ENCODE results near the gene TMEM205. TPM values are rescaled to one million over a fixed set of nuclear protein-coding genes. Genes with fewer than 3 reads are reported as not detected.
A peak's percentile ranks its signal among the peaks of the same experiment; 100 is the strongest.

TMEM205 gene
- total RNA-seq, 6 donors from 2014 or later: 85.9 to 260 (median 132) TPM

GRCh38 chr19:11370744-11371143, 24.7 kb upstream of the TMEM205 start:
- Histone ChIP-seq H3K9me3 (no peaks in the 10 kb centered on the region), H3K36me3 (peaks cover 0 to 12% (median 5%) of the 10 kb centered on the region in 4 donors), H3K4me1 (peaks cover 11 to 14% (median 13%) of the 10 kb centered on the region in 4 donors), H3K27me3 (no peaks in the 10 kb centered on the region), H3K4me3 (no peak overlapping the region), H3K27ac (no peak overlapping the region)
- TF ChIP-seq CTCF (IDR thresholded peaks at IDR 0.05) (no peak), POLR2A (IDR thresholded peaks at IDR 0.05) (no peak), EP300 (IDR thresholded peaks at IDR 0.05) (no peak), POLR2AphosphoS5 (IDR thresholded peaks at IDR 0.05) (no peak)
- DNase-seq (no peak), ATAC-seq (ENCODE audit: low FRiP score in 2 of 2) (no peak)
- WGBS, 2 donors: 92 to 100% methylated on average over 2 of the region's 2 CpGs

- WGBS, 2 donors: 71 to 83% methylated on average over 1 to 2 of the region's 2 CpGs
- DNase-seq (no peak), ATAC-seq (ENCODE audit: low FRiP score in 2 of 2) (no peak)
- H3K4me3 ChIP-seq: no peak overlapping the region
- no peak overlapping the region for H3K27ac ChIP-seq
- peaks cover under 1 to 41% (median 29%) of the 10 kb centered on the region in 4 donors for H3K36me3 ChIP-seq
- H3K9me3 ChIP-seq: no peaks in the 10 kb centered on the region
- no peaks in the 10 kb centered on the region for H3K27me3 ChIP-seq
- H3K4me1 ChIP-seq: no peaks in the 10 kb centered on the region
- no peak for TF ChIP-seq EP300 (IDR thresholded peaks at IDR 0.05)
- TF ChIP-seq POLR2AphosphoS5 (IDR thresholded peaks at IDR 0.05): no peak
- no peak for TF ChIP-seq CTCF (IDR thresholded peaks at IDR 0.05)
- no peak for TF ChIP-seq POLR2A (IDR thresholded peaks at IDR 0.05)
These were observed 21.5 kb upstream of the TMEM205 start for GRCh38 chr19:11367528-11367927.

- no peaks in the 10 kb centered on the region for H3K4me1 ChIP-seq
- no peak overlapping the region for H3K4me3 ChIP-seq
- peaks cover 3 to 51% (median 36%) of the 10 kb centered on the region in 4 donors for H3K36me3 ChIP-seq
- peak in 1 of 2 donors; percentile 18 for ATAC-seq (ENCODE audit: low FRiP score in 2 of 2)
- H3K27ac ChIP-seq: no peak overlapping the region
- no peak for DNase-seq
- 77 to 86% methylated on average over 6 to 7 of the region's 7 CpGs for WGBS, 2 donors
- H3K27me3 ChIP-seq: no peaks in the 10 kb centered on the region
- H3K9me3 ChIP-seq: no peaks in the 10 kb centered on the region
- TF ChIP-seq POLR2AphosphoS5 (IDR thresholded peaks at IDR 0.05): no peak
- no peak for TF ChIP-seq EP300 (IDR thresholded peaks at IDR 0.05)
- no peak for TF ChIP-seq POLR2A (IDR thresholded peaks at IDR 0.05)
- no peak for TF ChIP-seq CTCF (IDR thresholded peaks at IDR 0.05)
These were observed 19.6 kb upstream of the TMEM205 start for GRCh38 chr19:11365557-11366117.

GRCh38 chr19:11364935-11365334, 18.9 kb upstream of the TMEM205 start:
- Histone ChIP-seq H3K27me3 (no peaks in the 10 kb centered on the region), H3K9me3 (no peaks in the 10 kb centered on the region), H3K36me3 (peaks cover 3 to 55% (median 37%) of the 10 kb centered on the region in 4 donors), H3K27ac (no peak overlapping the region), H3K4me3 (no peak overlapping the region), H3K4me1 (no peaks in the 10 kb centered on the region)
- no peak for TF ChIP-seq POLR2AphosphoS5 (IDR thresholded peaks at IDR 0.05)
- TF ChIP-seq CTCF (IDR thresholded peaks at IDR 0.05): no peak
- TF ChIP-seq POLR2A (IDR thresholded peaks at IDR 0.05): no peak
- no peak for TF ChIP-seq EP300 (IDR thresholded peaks at IDR 0.05)
- 69 to 76% methylated on average over 3 to 5 of the region's 5 CpGs for WGBS, 2 donors
- DNase-seq (no peak), ATAC-seq (ENCODE audit: low FRiP score in 2 of 2) (peak in 1 of 2 donors; percentile 44)
